Measurements from ENCODE around the gene CCNT1. TPM values are rescaled to one million over a fixed set of nuclear protein-coding genes. Genes with fewer than 3 reads are reported as not detected.

The CCNT1 gene
- total and polyA plus RNA-seq, 2 of the 4 experiments (the other 2 are of a cell fraction), result 9.0 to 74.0 TPM

GRCh38 chr12:48728807-48729206, 12.3 kb upstream of the CCNT1 start:
- in situ Hi-C loops (cut with MboI; ENCODE audit: low sequenced_read_pairs), result no loop called here
- peak; percentile 29; the same call in 1 of the 2 replicates for ATAC-seq (ENCODE audit: low read depth)

More at GRCh38 chr12:48728807-48729206, 12.3 kb upstream of the CCNT1 start:
- CTCF ChIA-PET, result no interaction called here
- H2AK9ac ChIP-seq (replicated peaks; ENCODE audit: low read depth, low read length, poor library complexity), result no peak overlapping the region
- no peak overlapping the region for H3K4me3 ChIP-seq (ENCODE audit: insufficient read depth, low read depth, low read length)
- no peak overlapping the region for H2AFZ ChIP-seq (replicated peaks; ENCODE audit: low read length, poor library complexity)
- H3K56ac ChIP-seq (ENCODE audit: extremely low read depth, insufficient read depth, low read length), result no peak overlapping the region
- H3K27me3 ChIP-seq (ENCODE audit: control insufficient read depth, insufficient read depth, low read length), result peaks cover 2% of the 10 kb centered on the region; the same call in 1 of the 2 replicates
- no peaks in the 10 kb centered on the region for H3K79me1 ChIP-seq (ENCODE audit: low read depth in 1 of 2, low read length in 2 of 2)
- no peak overlapping the region for H3K4ac ChIP-seq (ENCODE audit: low read depth, low read length)
- BruUV-seq (replicated peaks), result no TSS peak
- WGBS, 2 experiments (ENCODE audit: extremely low coverage in 2 of 2, insufficient read length in 1 of 2), result no CpG with 5 or more reads among the region's 5 CpGs
- POLR2A ChIA-PET (ENCODE audit: unreplicated experiment), result no interaction called here
- H2BK5ac ChIP-seq (ENCODE audit: low read depth, low read length, poor library complexity, severe bottlenecking), result no peak overlapping the region
- dilution Hi-C loops (cut with HindIII; ENCODE audit: low sequenced_read_pairs, unreplicated experiment) (no loop called here), intact Hi-C loops (cut with micrococcal nuclease) (no loop called here)
- H3K27ac ChIP-seq (ENCODE audit: insufficient read depth, low read length), result no peak overlapping the region
- H4K20me1 ChIP-seq (ENCODE audit: insufficient read depth, low read length), result no peaks in the 10 kb centered on the region
- TF ChIP-seq SMC3 (IDR thresholded peaks at IDR 0.05; ENCODE audit: low read depth, low read length) (no peak), RAD21 (IDR thresholded peaks at IDR 0.05; ENCODE audit: low read length) (no peak), ELK1 (IDR thresholded peaks at IDR 0.05; ENCODE audit: borderline replicate concordance, low read depth, low read length) (no peak), FOS (IDR thresholded peaks at IDR 0.05; ENCODE audit: low read depth, low read length) (no peak), USF2 (IDR thresholded peaks at IDR 0.05; ENCODE audit: low read depth, low read length) (no peak), RCOR1 (IDR thresholded peaks at IDR 0.05; ENCODE audit: insufficient replicate concordance, low read length) (no peak), RFX5 (IDR thresholded peaks at IDR 0.05; ENCODE audit: low read depth, low read length) (no peak), CEBPB (IDR thresholded peaks at IDR 0.05; ENCODE audit: low read depth, low read length) (no peak), POLR2A (IDR thresholded peaks at IDR 0.05; ENCODE audit: low read depth, low read length) (no peak), MAFK (IDR thresholded peaks at IDR 0.05; ENCODE audit: low read depth, low read length) (no peak), MXI1 (IDR thresholded peaks at IDR 0.05; ENCODE audit: borderline replicate concordance, low read depth, low read length) (no peak), NFE2L2 (IDR thresholded peaks at IDR 0.05; ENCODE audit: low read depth, low read length) (no peak), MAZ (IDR thresholded peaks at IDR 0.05; ENCODE audit: borderline replicate concordance, low read depth, low read length) (no peak), CHD1 (IDR thresholded peaks at IDR 0.05; ENCODE audit: low read depth, low read length) (no peak), BHLHE40 (IDR thresholded peaks at IDR 0.05; ENCODE audit: low read depth, low read length) (no peak)
- TF ChIP-seq, protein P1, sequence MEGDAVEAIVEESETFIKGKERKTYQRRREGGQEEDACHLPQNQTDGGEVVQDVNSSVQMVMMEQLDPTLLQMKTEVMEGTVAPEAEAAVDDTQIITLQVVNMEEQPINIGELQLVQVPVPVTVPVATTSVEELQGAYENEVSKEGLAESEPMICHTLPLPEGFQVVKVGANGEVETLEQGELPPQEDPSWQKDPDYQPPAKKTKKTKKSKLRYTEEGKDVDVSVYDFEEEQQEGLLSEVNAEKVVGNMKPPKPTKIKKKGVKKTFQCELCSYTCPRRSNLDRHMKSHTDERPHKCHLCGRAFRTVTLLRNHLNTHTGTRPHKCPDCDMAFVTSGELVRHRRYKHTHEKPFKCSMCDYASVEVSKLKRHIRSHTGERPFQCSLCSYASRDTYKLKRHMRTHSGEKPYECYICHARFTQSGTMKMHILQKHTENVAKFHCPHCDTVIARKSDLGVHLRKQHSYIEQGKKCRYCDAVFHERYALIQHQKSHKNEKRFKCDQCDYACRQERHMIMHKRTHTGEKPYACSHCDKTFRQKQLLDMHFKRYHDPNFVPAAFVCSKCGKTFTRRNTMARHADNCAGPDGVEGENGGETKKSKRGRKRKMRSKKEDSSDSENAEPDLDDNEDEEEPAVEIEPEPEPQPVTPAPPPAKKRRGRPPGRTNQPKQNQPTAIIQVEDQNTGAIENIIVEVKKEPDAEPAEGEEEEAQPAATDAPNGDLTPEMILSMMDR (conservative IDR thresholded peaks at IDR 0.05; ENCODE audit: low read depth, low read length), result no peak
- H2BK20ac ChIP-seq (ENCODE audit: low read depth, low read length), result no peak overlapping the region
- no peaks in the 10 kb centered on the region for H3K36me3 ChIP-seq (ENCODE audit: control insufficient read depth, insufficient read depth, low read length)
- H3K18ac ChIP-seq (ENCODE audit: low read depth, low read length), result no peak overlapping the region
- H4K5ac ChIP-seq (ENCODE audit: low read depth, low read length), result no peak overlapping the region
- H2BK120ac ChIP-seq (ENCODE audit: low read depth, low read length), result no peak overlapping the region
- H2AK5ac ChIP-seq (ENCODE audit: low read depth, low read length), result no peak overlapping the region
- H4K91ac ChIP-seq (ENCODE audit: insufficient read depth, low read depth, low read length), result no peak overlapping the region
- DNase-seq, result peak; percentile 2
- no peak overlapping the region for H3K14ac ChIP-seq (replicated peaks; ENCODE audit: low read depth, low read length)
- no peak overlapping the region for H3K4me2 ChIP-seq (ENCODE audit: low read depth, low read length)
- no peak overlapping the region for H2BK15ac ChIP-seq (ENCODE audit: low read depth, low read length)
- no peaks in the 10 kb centered on the region for H3K9me1 ChIP-seq (ENCODE audit: insufficient read depth, low read length)
- no peak overlapping the region for H3K23ac ChIP-seq (ENCODE audit: low read depth, low read length)
- no peak overlapping the region for H3K9ac ChIP-seq (ENCODE audit: low read depth, low read length)
- no peak overlapping the region for H4K8ac ChIP-seq (ENCODE audit: low read depth in 2 of 2, low read length in 2 of 2)
- no peaks in the 10 kb centered on the region for H3K4me1 ChIP-seq (ENCODE audit: control insufficient read depth, insufficient read depth, low read length)
- no peaks in the 10 kb centered on the region for H3K9me3 ChIP-seq (ENCODE audit: control insufficient read depth, insufficient read depth, low read length)
